Endothelial cell (in vitro differentiated cells): ENCODE results near the gene BMPER. TPM values are rescaled to one million over a fixed set of nuclear protein-coding genes. Genes with fewer than 3 reads are reported as not detected.

ENCODE experiments used
- DNase-seq: peaks from one replicate; pipeline ENCODE4 v3.0.0; 2021; ENCODE audit warnings: low spot score
- H3K27ac Mint-ChIP-seq: one replicate; pipeline ENCODE4 v1.8.0; 2021; ENCODE audit warnings: mixed read lengths, inconsistent platforms; ENCODE audit not compliant: unreplicated experiment
- H3K27me3 Mint-ChIP-seq: one replicate; pipeline ENCODE4 v1.8.0; 2021; ENCODE audit warnings: mild to moderate bottlenecking, moderate library complexity, mixed read lengths, inconsistent platforms; ENCODE audit not compliant: unreplicated experiment
- H3K36me3 Mint-ChIP-seq: one replicate; pipeline ENCODE4 v1.8.0; 2021; ENCODE audit warnings: mild to moderate bottlenecking, low read depth, mixed read lengths, inconsistent platforms; ENCODE audit not compliant: unreplicated experiment
- H3K4me1 Mint-ChIP-seq: one replicate; pipeline ENCODE4 v1.8.0; 2021; ENCODE audit warnings: mild to moderate bottlenecking, mixed read lengths, inconsistent platforms; ENCODE audit not compliant: unreplicated experiment
- H3K4me3 Mint-ChIP-seq: one replicate; pipeline ENCODE4 v1.8.0; 2021; ENCODE audit warnings: mild to moderate bottlenecking, mixed read lengths, inconsistent platforms; ENCODE audit not compliant: unreplicated experiment
- H3K9me3 Mint-ChIP-seq: one replicate; pipeline ENCODE4 v1.8.0; 2021; ENCODE audit warnings: mixed read lengths, inconsistent platforms; ENCODE audit not compliant: unreplicated experiment
- total RNA-seq: library from RNA; stranded (reverse); fragmentation: NEBNext Ultra II Directional; extraction: Animal tissue kit (Norgen Biotek cat#: 25700); gene quantifications from one replicate; pipeline ENCODE4 v1.2.1, GENCODE V29; 2021; ENCODE audit not compliant: unreplicated experiment
- TF ChIP-seq, protein P1 (sequence below): fragments of 200-600 bp; sonication (generic); IDR thresholded peaks from one replicate; pipeline ENCODE4 v1.5.0; 2021; ENCODE audit warnings: antibody characterized with exemption; ENCODE audit not compliant: unreplicated experiment

The BMPER gene
- total RNA-seq, 1 donor from 2014 or later: 2.5 TPM

DNA sequence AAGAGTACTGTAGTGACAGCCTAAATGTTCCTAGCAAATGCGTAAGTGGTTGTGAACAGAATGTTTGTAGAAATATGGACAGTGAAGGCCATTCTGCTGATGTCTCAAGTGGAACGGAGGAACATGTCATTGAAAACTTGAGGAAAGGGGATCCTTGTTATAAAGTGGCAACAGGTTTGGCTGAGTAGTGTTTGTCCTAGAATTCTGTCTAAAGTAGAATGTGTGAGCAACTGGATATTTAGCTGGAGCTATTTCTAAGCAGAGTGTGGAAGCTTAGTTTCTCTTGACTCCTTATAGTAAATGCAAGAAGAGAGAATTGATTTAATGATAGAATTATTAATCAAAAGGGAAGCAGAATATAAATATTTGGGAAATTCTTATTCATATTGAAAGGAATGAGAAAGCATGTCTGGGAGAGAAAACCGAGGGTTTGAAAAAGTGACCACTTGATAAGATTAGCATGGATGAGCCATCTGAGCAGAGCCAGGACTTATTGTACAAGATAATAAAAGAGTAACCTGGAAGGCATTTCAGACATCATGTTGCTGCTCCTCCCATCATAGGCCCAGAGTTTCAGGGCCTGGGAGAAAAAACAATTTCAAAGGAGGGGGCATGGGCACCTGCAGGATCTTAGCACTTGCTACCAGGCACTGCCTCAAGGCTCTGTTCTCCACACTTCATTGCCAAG lies 276.1 kb downstream of the BMPER start:
- TF ChIP-seq, protein P1, sequence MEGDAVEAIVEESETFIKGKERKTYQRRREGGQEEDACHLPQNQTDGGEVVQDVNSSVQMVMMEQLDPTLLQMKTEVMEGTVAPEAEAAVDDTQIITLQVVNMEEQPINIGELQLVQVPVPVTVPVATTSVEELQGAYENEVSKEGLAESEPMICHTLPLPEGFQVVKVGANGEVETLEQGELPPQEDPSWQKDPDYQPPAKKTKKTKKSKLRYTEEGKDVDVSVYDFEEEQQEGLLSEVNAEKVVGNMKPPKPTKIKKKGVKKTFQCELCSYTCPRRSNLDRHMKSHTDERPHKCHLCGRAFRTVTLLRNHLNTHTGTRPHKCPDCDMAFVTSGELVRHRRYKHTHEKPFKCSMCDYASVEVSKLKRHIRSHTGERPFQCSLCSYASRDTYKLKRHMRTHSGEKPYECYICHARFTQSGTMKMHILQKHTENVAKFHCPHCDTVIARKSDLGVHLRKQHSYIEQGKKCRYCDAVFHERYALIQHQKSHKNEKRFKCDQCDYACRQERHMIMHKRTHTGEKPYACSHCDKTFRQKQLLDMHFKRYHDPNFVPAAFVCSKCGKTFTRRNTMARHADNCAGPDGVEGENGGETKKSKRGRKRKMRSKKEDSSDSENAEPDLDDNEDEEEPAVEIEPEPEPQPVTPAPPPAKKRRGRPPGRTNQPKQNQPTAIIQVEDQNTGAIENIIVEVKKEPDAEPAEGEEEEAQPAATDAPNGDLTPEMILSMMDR: no peak
- no peak overlapping the region for H3K27ac Mint-ChIP-seq
- H3K36me3 Mint-ChIP-seq: no peaks in the 10 kb centered on the region
- H3K4me3 Mint-ChIP-seq: no peak overlapping the region
- no peaks in the 10 kb centered on the region for H3K9me3 Mint-ChIP-seq
- H3K27me3 Mint-ChIP-seq: peaks cover 2% of the 10 kb centered on the region
- no peak for DNase-seq
- H3K4me1 Mint-ChIP-seq: no peaks in the 10 kb centered on the region

DNA sequence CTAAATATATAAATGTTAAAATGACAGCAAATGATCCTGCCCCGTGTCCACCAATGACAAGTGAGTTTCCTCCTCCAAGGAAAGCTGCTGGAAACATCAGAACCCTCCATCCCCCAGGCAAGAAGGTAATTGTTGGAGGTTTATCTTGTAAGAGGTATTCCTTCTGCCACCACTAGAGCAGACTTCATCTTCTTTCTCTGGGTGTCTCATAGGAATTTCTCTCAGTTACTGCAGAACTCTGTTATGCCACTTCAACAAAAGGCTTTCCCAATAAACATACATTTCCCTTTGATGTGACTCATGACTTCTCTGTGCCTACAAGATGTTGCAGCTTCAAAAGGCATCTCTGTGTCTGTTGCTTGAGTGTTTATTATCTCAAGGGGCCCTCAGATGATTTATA lies 279.1 kb downstream of the BMPER start:
- Mint-ChIP-seq H3K36me3 (no peaks in the 10 kb centered on the region), H3K4me3 (no peak overlapping the region), H3K27me3 (peaks cover 2% of the 10 kb centered on the region), H3K27ac (no peak overlapping the region), H3K9me3 (no peaks in the 10 kb centered on the region), H3K4me1 (peaks cover 6% of the 10 kb centered on the region)
- no peak for DNase-seq
- TF ChIP-seq, protein P1: no peak

DNA sequence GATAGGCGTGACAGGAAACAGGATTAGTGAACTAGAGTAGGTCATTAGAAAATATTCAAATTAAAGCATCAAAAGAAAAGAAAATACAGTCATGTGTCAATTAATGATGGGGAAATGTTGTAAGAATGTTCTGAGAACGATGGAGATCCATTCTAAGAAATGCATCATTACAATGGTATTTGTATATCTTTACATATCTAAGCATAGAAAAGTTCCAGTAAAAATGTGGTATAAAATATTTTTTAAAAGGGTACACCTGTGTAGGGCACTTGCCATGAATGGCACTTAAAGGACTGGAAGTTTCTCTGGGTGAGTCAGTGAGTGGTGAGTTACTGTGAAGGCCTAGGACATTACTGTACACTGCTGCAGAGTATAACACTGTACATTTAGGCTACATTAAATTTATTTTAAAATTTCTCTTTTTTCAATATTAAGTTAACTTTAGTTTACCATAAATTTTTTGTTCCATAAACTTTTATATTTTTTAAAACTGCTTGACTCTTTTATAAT lies 282.5 kb downstream of the BMPER start:
- Mint-ChIP-seq H3K4me1 (peaks cover 14% of the 10 kb centered on the region), H3K27me3 (no peaks in the 10 kb centered on the region), H3K27ac (no peak overlapping the region), H3K9me3 (no peaks in the 10 kb centered on the region), H3K4me3 (no peak overlapping the region), H3K36me3 (no peaks in the 10 kb centered on the region)
- TF ChIP-seq, protein P1: no peak
- DNase-seq: no peak

DNA sequence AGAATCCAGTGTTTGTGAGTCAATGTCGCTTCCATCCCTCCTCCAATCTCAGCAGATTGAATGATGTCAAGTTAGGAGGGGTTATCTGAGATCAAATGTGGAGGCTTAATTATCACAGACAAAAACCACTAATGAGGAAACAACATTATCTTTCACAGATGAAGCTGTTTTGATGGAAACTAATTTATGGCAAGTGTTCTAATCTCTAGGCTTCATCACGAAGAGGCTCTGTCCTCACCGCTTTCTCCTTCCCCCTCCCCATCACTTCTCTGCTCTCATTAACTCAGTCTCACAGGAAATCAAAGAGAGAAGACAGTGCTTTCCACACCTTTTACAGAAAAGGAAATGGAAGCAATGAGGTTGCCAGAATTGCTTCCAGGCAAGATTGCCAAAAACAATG lies 283.7 kb downstream of the BMPER start:
- H3K4me3 Mint-ChIP-seq: no peak overlapping the region
- TF ChIP-seq, protein P1: no peak
- peaks cover 14% of the 10 kb centered on the region for H3K4me1 Mint-ChIP-seq
- no peaks in the 10 kb centered on the region for H3K27me3 Mint-ChIP-seq
- no peaks in the 10 kb centered on the region for H3K9me3 Mint-ChIP-seq
- no peak for DNase-seq
- no peaks in the 10 kb centered on the region for H3K36me3 Mint-ChIP-seq
- no peak overlapping the region for H3K27ac Mint-ChIP-seq

DNA sequence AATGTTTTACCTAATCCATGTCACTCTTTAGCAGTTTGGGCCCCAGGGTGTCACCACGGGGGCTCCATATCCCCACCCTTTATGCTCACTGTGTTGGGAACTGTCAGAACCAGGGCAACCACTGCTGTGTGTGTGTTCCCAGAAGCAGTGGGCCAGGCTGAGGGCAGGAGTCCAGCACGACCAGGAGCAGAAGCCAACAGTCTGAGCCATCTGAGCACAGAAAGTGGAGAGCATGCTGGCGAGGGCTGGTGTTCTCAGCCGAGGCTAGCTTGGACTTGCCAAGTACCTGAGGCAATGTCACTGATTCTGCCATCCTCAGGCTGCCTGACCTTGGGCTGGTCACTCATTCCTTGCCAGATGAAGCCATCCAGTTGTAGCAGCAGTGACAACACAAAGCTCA lies 285.0 kb downstream of the BMPER start:
- Mint-ChIP-seq H3K4me1 (peaks cover 14% of the 10 kb centered on the region), H3K4me3 (no peak overlapping the region), H3K36me3 (no peaks in the 10 kb centered on the region), H3K27ac (no peak overlapping the region), H3K27me3 (no peaks in the 10 kb centered on the region), H3K9me3 (no peaks in the 10 kb centered on the region)
- TF ChIP-seq, protein P1: no peak
- DNase-seq: no peak
